Central memory CD8-positive, alpha-beta T cell (primary cell): ENCODE data around the gene MMD2.
"Not testable (repeated sequence)": the region's sequence is repeated elsewhere in the genome, so short reads cannot be mapped to it uniquely, and the experiment has no call there.

Experiments
- ATAC-seq: fragments of 150-1000 bp; cut with Tn5 transposase; replicated peaks from 2 replicates; pipeline ENCODE4 v1.10.0; 2022; ENCODE audit warnings: mild to moderate bottlenecking, moderate FRiP score, moderate number of reproducible peaks; ENCODE audit not compliant: poor library complexity, severe bottlenecking; ENCODE audit errors: extremely low read depth
- DNase-seq, 2 donors: peaks; one replicate each; pipeline ENCODE4 v3.0.0; 2021; ENCODE audit warnings: low spot score in 2 of 2
- H3K27ac Mint-ChIP-seq: one replicate; pipeline ENCODE4 v1.8.0; 2022; ENCODE audit warnings: low read depth, mild to moderate bottlenecking, moderate library complexity, mixed read lengths
- H3K27me3 Mint-ChIP-seq: one replicate; pipeline ENCODE4 v1.8.0; 2022; ENCODE audit warnings: mixed read lengths
- H3K36me3 Mint-ChIP-seq: one replicate; pipeline ENCODE4 v1.8.0; 2022; ENCODE audit warnings: mild to moderate bottlenecking, moderate library complexity, mixed read lengths; ENCODE audit not compliant: insufficient read depth
- H3K4me1 Mint-ChIP-seq: one replicate; pipeline ENCODE4 v1.8.0; 2022; ENCODE audit warnings: mixed read lengths
- H3K4me3 Mint-ChIP-seq: one replicate; pipeline ENCODE4 v1.8.0; 2022; ENCODE audit warnings: mild to moderate bottlenecking, moderate library complexity, mixed read lengths
- H3K9me3 Mint-ChIP-seq: one replicate; pipeline ENCODE4 v1.8.0; 2022; ENCODE audit warnings: mixed read lengths

The MMD2 gene

GRCh38 chr7:4975626-4976025, 16.6 kb upstream of the MMD2 start:
- not testable (repeated sequence) for DNase-seq, H3K9me3 Mint-ChIP-seq, ATAC-seq, H3K27me3 Mint-ChIP-seq, H3K27ac Mint-ChIP-seq
- Mint-ChIP-seq H3K4me3 (peak overlapping the region; percentile 97), H3K4me1 (peaks cover 36% of the 10 kb centered on the region), H3K36me3 (peaks cover 34% of the 10 kb centered on the region)

- ATAC-seq (peak; percentile 95), DNase-seq (peak; percentile 92 to 97)
These were observed 14.8 kb upstream of the MMD2 start for GRCh38 chr7:4973728-4974198.

GRCh38 chr7:4972446-4972845, 13.5 kb upstream of the MMD2 start:
- not testable (repeated sequence) for H3K27ac Mint-ChIP-seq, DNase-seq, H3K4me3 Mint-ChIP-seq, H3K9me3 Mint-ChIP-seq, H3K27me3 Mint-ChIP-seq, ATAC-seq
- Mint-ChIP-seq H3K4me1 (peaks cover 19% of the 10 kb centered on the region), H3K36me3 (peaks cover 19% of the 10 kb centered on the region)

More at GRCh38 chr7:4973728-4974198, 14.8 kb upstream of the MMD2 start:
- peak overlapping the region; percentile 97 for H3K4me3 Mint-ChIP-seq
- H3K27ac Mint-ChIP-seq, result peak overlapping the region; percentile 98
- H3K27me3 Mint-ChIP-seq, result no peaks in the 10 kb centered on the region
- no peaks in the 10 kb centered on the region for H3K9me3 Mint-ChIP-seq
- H3K36me3 Mint-ChIP-seq, result peaks cover 28% of the 10 kb centered on the region
- H3K4me1 Mint-ChIP-seq, result peaks cover 26% of the 10 kb centered on the region

GRCh38 chr7:4965295-4966022, 6.5 kb upstream of the MMD2 start:
- Mint-ChIP-seq H3K4me3 (no peak overlapping the region), H3K4me1 (no peaks in the 10 kb centered on the region), H3K9me3 (no peaks in the 10 kb centered on the region), H3K36me3 (no peaks in the 10 kb centered on the region), H3K27me3 (peaks cover 30% of the 10 kb centered on the region), H3K27ac (no peak overlapping the region)
- ATAC-seq (no peak), DNase-seq (no peak)

GRCh38 chr7:4964506-4964905, 5.5 kb upstream of the MMD2 start:
- Mint-ChIP-seq H3K4me1 (no peaks in the 10 kb centered on the region), H3K36me3 (no peaks in the 10 kb centered on the region), H3K9me3 (no peaks in the 10 kb centered on the region), H3K27ac (no peak overlapping the region), H3K27me3 (peaks cover 30% of the 10 kb centered on the region), H3K4me3 (no peak overlapping the region)
- DNase-seq (no peak), ATAC-seq (no peak)

- Mint-ChIP-seq H3K27ac (no peak overlapping the region), H3K36me3 (no peaks in the 10 kb centered on the region), H3K4me3 (no peak overlapping the region), H3K4me1 (peaks cover 6% of the 10 kb centered on the region), H3K9me3 (no peaks in the 10 kb centered on the region), H3K27me3 (peaks cover 38% of the 10 kb centered on the region)
- no peak for DNase-seq
- no peak for ATAC-seq
These were observed 4.1 kb upstream of the MMD2 start for GRCh38 chr7:4962872-4963775.

- H3K27ac Mint-ChIP-seq, result no peak overlapping the region
- no peak for DNase-seq
- H3K27me3 Mint-ChIP-seq, result peaks cover 47% of the 10 kb centered on the region
- H3K4me1 Mint-ChIP-seq, result peaks cover 7% of the 10 kb centered on the region
- no peaks in the 10 kb centered on the region for H3K9me3 Mint-ChIP-seq
- no peak overlapping the region for H3K4me3 Mint-ChIP-seq
- ATAC-seq, result no peak
- peaks cover 3% of the 10 kb centered on the region for H3K36me3 Mint-ChIP-seq
These were observed 1.4 kb upstream of the MMD2 start for GRCh38 chr7:4960363-4960762.

GRCh38 chr7:4959893-4960292, 906 bp upstream of the MMD2 start:
- Mint-ChIP-seq H3K27me3 (peaks cover 51% of the 10 kb centered on the region), H3K36me3 (peaks cover 3% of the 10 kb centered on the region), H3K9me3 (no peaks in the 10 kb centered on the region), H3K27ac (no peak overlapping the region), H3K4me1 (peaks cover 7% of the 10 kb centered on the region), H3K4me3 (no peak overlapping the region)
- DNase-seq (no peak), ATAC-seq (no peak)

- DNase-seq (no peak), ATAC-seq (no peak)
- H3K4me1 Mint-ChIP-seq, result peaks cover 7% of the 10 kb centered on the region
- H3K4me3 Mint-ChIP-seq, result no peak overlapping the region
- H3K36me3 Mint-ChIP-seq, result peaks cover 3% of the 10 kb centered on the region
- no peaks in the 10 kb centered on the region for H3K9me3 Mint-ChIP-seq
- H3K27me3 Mint-ChIP-seq, result peaks cover 51% of the 10 kb centered on the region
- H3K27ac Mint-ChIP-seq, result no peak overlapping the region
These were observed 319 bp upstream of the MMD2 start for GRCh38 chr7:4959306-4959705.

GRCh38 chr7:4957847-4958476, 1.0 kb downstream of the MMD2 start:
- Mint-ChIP-seq H3K4me3 (peak overlapping the region; percentile 61), H3K36me3 (peaks cover 3% of the 10 kb centered on the region), H3K27me3 (peaks cover 63% of the 10 kb centered on the region), H3K27ac (no peak overlapping the region), H3K4me1 (peaks cover 7% of the 10 kb centered on the region), H3K9me3 (no peaks in the 10 kb centered on the region)
- DNase-seq, result no peak
- ATAC-seq, result no peak

GRCh38 chr7:4951903-4952636, 6.9 kb downstream of the MMD2 start:
- peaks cover 2% of the 10 kb centered on the region for H3K36me3 Mint-ChIP-seq
- DNase-seq (no peak), ATAC-seq (no peak)
- H3K4me3 Mint-ChIP-seq, result no peak overlapping the region
- no peak overlapping the region for H3K27ac Mint-ChIP-seq
- H3K27me3 Mint-ChIP-seq, result peaks cover 82% of the 10 kb centered on the region
- H3K9me3 Mint-ChIP-seq, result no peaks in the 10 kb centered on the region
- H3K4me1 Mint-ChIP-seq, result no peaks in the 10 kb centered on the region

GRCh38 chr7:4951304-4951703, 7.7 kb downstream of the MMD2 start:
- Mint-ChIP-seq H3K4me1 (no peaks in the 10 kb centered on the region), H3K36me3 (peaks cover 2% of the 10 kb centered on the region)
- DNase-seq, result no peak

More at GRCh38 chr7:4951304-4951703, 7.7 kb downstream of the MMD2 start:
- no peak overlapping the region for H3K27ac Mint-ChIP-seq
- ATAC-seq, result no peak
- no peaks in the 10 kb centered on the region for H3K9me3 Mint-ChIP-seq
- H3K27me3 Mint-ChIP-seq, result peaks cover 90% of the 10 kb centered on the region
- no peak overlapping the region for H3K4me3 Mint-ChIP-seq
